Small intestine (tissue), 7 donors: ENCODE data around the gene BTG4. TPM values are rescaled to one million over a fixed set of nuclear protein-coding genes. Genes with fewer than 3 reads are reported as not detected.

Experiments used
- DNase-seq, 2 donors: peaks; one replicate each; pipeline versions ENCODE4 v3.0.0 to v3.0.0-alpha.2; 2013
- FAIRE-seq: peaks from 2 replicates; lab custom pipeline; 2012; peaks lifted over from hg19 to GRCh38; lab: Jason Lieb, UNC
- H3K27ac ChIP-seq, 3 donors: one replicate each; pipeline ENCODE4 v1.5.1; 2013; ENCODE audit warnings: low read length in 2 of 3, mild to moderate bottlenecking in 2 of 3, control low read depth in 1 of 3, inconsistent platforms in 1 of 3, low read depth in 1 of 3, moderate library complexity in 1 of 3
- H3K27me3 ChIP-seq, 3 donors: one replicate each; pipeline ENCODE4 v1.6.1; 2013; ENCODE audit warnings: low read length in 3 of 3, inconsistent platforms in 1 of 3; ENCODE audit not compliant: control insufficient read depth in 3 of 3, insufficient read depth in 3 of 3
- H3K36me3 ChIP-seq, 3 donors: one replicate each; pipeline ENCODE4 v1.6.1; 2013; ENCODE audit warnings: low read length in 3 of 3, inconsistent platforms in 1 of 3, low read depth in 1 of 3, mild to moderate bottlenecking in 1 of 3, moderate library complexity in 1 of 3; ENCODE audit not compliant: control insufficient read depth in 3 of 3, insufficient read depth in 2 of 3
- H3K4me1 ChIP-seq, 3 donors: one replicate each; pipeline ENCODE4 v1.6.1; 2013; ENCODE audit warnings: low read length in 2 of 3, inconsistent platforms in 1 of 3, low read depth in 1 of 3, mild to moderate bottlenecking in 1 of 3, moderate library complexity in 1 of 3; ENCODE audit not compliant: control insufficient read depth in 3 of 3, insufficient read depth in 2 of 3
- H3K4me3 ChIP-seq, 3 donors: one replicate each; pipeline ENCODE4 v1.5.1; 2013; ENCODE audit warnings: low read length in 3 of 3, control low read depth in 1 of 3, inconsistent platforms in 1 of 3, low read depth in 1 of 3, mild to moderate bottlenecking in 1 of 3, moderate library complexity in 1 of 3
- H3K9me3 ChIP-seq, 2 donors: one replicate each; pipeline ENCODE4 v1.6.1; 2013; ENCODE audit warnings: low read depth in 1 of 2, low read length in 1 of 2; ENCODE audit not compliant: control insufficient read depth in 2 of 2, insufficient read depth in 1 of 2
- WGBS, 3 donors: extraction: QIAGEN DNeasy Blood & Tissue Kit; methylation state at CpG; one replicate each; pipeline ENCODE4 v1.1.7; 2013; 5-methylcytosine and 5-hydroxymethylcytosine counted together
- polyA plus RNA-seq, 4 donors: library from polyadenylated mRNA; stranded (reverse) in 3 of 4; unstranded in 1 of 4; fragments of 200-250 nt in 3 of 4; fragments of 120-200 nt in 1 of 4; gene quantifications; one replicate each; pipeline versions ENCODE4 v1.2.1 to v1.2.3, GENCODE V29; 2013
- donor health status: healthy with polysubstance abuse.
- donor health status: control.
- donor health status: control.
- donor health status: Bipolar disorder and iron deficiency.
- donor health status: healthy.

Gene BTG4
- polyA plus RNA-seq, 4 donors: not detected

GRCh38 chr11:111447112-111447471, 65.1 kb downstream of the BTG4 start:
- FAIRE-seq (no peak), DNase-seq (no peak)
- H3K4me1 ChIP-seq: no peaks in the 10 kb centered on the region
- H3K27ac ChIP-seq: no peak overlapping the region
- WGBS, 3 donors: 81 to 84% (median 83%) methylated on average over 4 of the region's 4 CpGs
- no peaks in the 10 kb centered on the region for H3K36me3 ChIP-seq
- H3K9me3 ChIP-seq: peaks cover 0 to 5% of the 10 kb centered on the region in 2 donors
- no peak overlapping the region for H3K4me3 ChIP-seq
- H3K27me3 ChIP-seq: no peaks in the 10 kb centered on the region

DNA sequence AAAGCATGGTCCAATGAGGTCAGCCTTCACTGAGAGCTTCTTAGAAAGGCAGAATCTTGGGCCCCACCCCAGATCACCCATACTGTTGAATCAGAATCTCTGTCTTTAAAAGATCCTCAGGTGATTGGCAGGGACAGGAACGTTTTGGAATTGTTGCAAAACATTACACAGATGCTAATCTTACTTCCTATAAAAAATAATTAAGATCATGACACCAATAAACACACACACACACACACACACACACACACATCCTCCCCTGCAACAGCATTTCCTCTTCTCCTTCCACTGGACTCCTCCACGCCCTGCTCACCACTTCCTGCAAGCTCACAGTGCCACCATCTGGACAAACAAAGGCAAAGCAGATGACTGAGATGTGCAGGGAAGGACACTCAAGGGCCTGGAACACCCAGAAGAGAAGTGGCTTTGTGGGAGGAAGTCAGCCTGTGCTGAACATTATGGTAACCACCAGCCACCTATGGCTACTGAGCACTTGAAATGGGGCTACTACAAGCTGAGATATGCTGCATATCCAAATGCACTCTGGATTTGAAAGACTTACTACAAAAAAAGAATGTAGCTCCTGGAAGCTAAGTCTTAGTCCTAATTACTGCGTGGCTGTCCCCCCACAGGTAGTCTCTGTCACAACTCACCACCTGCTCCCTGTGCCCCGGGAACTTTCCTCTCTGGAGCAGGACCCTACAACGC, 65.6 kb downstream of the BTG4 start:
- H3K4me3 ChIP-seq: no peak overlapping the region
- peak; percentile 53 for FAIRE-seq
- no peaks in the 10 kb centered on the region for H3K36me3 ChIP-seq
- peaks cover 0 to 5% of the 10 kb centered on the region in 2 donors for H3K9me3 ChIP-seq
- WGBS, 3 donors: 33 to 37% (median 36%) methylated on average over 5 of the region's 5 CpGs
- no peaks in the 10 kb centered on the region for H3K27me3 ChIP-seq
- peak; percentile 90 to 93 for DNase-seq
- no peaks in the 10 kb centered on the region for H3K4me1 ChIP-seq
- H3K27ac ChIP-seq: peak overlapping the region in 1 of 3 donors; percentile 40

- H3K36me3 ChIP-seq: no peaks in the 10 kb centered on the region
- H3K4me1 ChIP-seq: no peaks in the 10 kb centered on the region
- peaks cover 0 to 5% of the 10 kb centered on the region in 2 donors for H3K9me3 ChIP-seq
- no peaks in the 10 kb centered on the region for H3K27me3 ChIP-seq
- H3K4me3 ChIP-seq: no peak overlapping the region
- H3K27ac ChIP-seq: no peak overlapping the region
- 82 to 93% (median 91%) methylated on average over 2 of the region's 2 CpGs for WGBS, 3 donors
- FAIRE-seq (no peak), DNase-seq (no peak)
Measured at GRCh38 chr11:111445586-111445985, 66.6 kb downstream of the BTG4 start.

Other genes with a start within 250 kb of the BTG4 start
- gene POU2AF3, start 213.8 kb downstream of the BTG4 start, polyA plus RNA-seq: 10 to 100 TPM in 1 of 4 donors, 1 to 10 TPM in 3; 3.4 to 13.8 (median 6.4) TPM
- gene POU2AF1, start 133.1 kb downstream of the BTG4 start, polyA plus RNA-seq: 1 to 10 TPM; 1.0 to 9.2 (median 3.4) TPM
- under 1 TPM in 1 of 4 donors, not detected in 3; 0.03 TPM for gene HOATZ, start 2.4 kb upstream of the BTG4 start, polyA plus RNA-seq
- 1 to 10 TPM in 3 of 4 donors, not detected in 1; 2.4 to 9.9 (median 3.8) TPM for gene LAYN, start 28.3 kb upstream of the BTG4 start, polyA plus RNA-seq
- gene SIK2, start 90.1 kb upstream of the BTG4 start, polyA plus RNA-seq: 10 to 100 TPM in 1 of 4 donors, 1 to 10 TPM in 3; 3.8 to 22.5 (median 5.6) TPM